Measurements from ENCODE around the gene TACSTD2. TPM values are rescaled to one million over a fixed set of nuclear protein-coding genes. Genes with fewer than 3 reads are reported as not detected.
"Not testable (repeated sequence)": the region's sequence is repeated elsewhere in the genome, so short reads cannot be mapped to it uniquely, and the experiment has no call there.

The TACSTD2 gene
- total RNA-seq, 1 donor from 2014 or later: 65.3 TPM

- not testable (repeated sequence) for DNase-seq
Measured at GRCh38 chr1:58563715-58564114, 13.3 kb downstream of the TACSTD2 start.

GRCh38 chr1:58561633-58562032, 15.4 kb downstream of the TACSTD2 start:
- DNase-seq: no peak

GRCh38 chr1:58555393-58555792, 21.7 kb downstream of the TACSTD2 start:
- DNase-seq: no peak

DNA sequence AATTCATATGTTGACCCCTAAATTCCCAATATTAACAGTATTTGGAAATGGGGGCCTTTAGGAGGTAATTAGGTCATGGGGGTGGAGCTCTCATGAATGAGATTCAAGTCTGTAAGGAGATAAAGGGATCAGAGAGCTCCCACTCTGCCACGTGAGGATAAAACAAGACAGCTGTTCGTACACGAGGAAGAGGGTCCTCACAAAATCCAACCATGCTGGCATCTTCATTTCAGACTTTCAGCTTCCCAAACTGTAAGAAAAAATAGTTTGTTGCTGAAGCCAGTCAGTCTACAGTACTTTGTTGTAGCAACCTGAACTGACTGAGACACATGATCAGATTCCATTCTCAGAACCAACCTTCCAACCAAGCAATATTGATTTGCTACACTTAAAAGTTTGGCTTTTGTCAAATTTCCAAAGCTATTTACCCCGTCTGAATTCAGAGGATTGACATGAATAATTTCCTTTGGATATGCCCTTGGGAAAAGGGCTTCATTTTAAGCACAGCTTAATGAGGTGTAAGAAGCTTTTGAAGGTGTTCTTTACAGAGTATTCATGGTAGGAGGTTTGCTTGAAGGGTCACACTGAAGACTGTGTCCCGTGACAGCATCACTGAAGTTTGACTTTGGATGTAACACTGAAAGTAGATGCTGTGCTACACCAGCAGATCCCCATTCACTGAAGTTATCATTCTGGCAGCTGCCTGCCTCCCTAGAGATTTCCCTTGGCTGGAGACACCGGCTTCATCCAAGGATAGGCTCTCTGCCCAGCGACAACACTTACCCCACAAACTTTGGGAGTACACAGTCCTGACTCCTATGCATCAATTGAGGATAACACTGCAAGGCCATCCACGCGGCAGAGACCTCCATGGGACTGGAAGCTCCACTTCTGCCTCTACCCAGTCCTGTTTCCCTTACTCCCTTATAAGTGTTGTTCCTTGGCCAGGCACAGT, 25.6 kb downstream of the TACSTD2 start:
- no peak for DNase-seq

- DNase-seq: not testable (repeated sequence)
Measured at GRCh38 chr1:58549291-58549690, 27.8 kb downstream of the TACSTD2 start.

DNA sequence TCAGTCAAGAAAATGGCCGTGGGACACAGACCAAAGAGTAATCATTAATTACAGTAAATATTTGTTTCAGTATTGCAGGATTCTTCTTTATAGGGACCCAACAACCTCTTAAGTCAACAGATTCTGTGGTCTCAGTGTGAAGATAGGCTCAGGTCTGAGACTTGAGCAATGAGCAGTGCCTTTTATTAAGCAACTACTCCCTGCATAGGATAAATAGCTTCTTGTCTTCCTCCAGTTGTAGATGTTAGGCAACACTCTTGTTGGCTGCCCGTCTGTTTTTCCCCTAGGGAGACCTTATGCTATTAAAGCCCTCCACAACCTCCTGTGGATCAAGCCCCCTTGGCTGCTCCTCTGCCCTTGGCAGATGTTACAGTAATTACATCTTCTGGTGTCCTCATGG, 28.7 kb downstream of the TACSTD2 start:
- DNase-seq: no peak

DNA sequence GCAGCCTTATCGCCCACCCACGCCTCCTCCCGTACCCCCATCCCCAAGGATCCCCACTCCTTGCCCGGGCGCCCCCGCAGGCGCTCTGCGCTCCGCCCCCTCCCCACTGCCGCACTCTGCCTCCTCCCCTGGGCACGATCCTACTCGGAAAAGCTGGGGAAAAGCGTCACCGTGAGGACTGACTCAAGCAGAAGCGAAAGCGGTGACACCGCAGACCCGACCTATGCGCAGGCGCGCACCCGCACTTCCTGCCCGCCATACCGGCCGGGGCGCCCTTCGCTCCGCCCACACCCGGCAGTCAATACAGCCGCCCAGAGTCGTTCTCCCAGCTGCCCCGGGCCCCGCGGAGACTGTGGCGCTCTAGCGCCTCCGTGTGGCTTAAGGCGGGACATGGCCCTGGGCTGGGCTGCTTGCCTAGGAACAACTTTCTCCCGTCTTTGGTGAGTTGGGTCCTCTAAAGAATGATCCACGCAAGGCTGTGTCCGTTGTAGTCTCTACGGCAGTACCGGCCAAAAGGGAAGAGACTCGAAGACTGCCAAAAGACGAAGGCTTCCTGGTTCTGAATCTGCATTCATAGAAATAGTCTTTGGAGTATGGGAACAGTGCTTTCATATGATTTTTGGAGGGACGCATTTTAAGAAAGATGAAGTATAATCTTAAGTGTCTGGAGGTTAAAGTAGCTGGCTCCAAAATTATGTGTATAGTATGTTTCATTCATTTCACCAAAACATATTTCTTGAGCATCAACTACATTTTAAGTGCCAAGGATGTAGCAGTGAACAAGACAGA, 30.3 kb downstream of the TACSTD2 start, which contains the start of gene OMA1:
Gene OMA1, minus strand, starts transcription at position 207 of the 789 bp plus-strand sequence. CDS start 7,432 bp downstream, outside the sequence.
- peak; percentile 99 for DNase-seq

DNA sequence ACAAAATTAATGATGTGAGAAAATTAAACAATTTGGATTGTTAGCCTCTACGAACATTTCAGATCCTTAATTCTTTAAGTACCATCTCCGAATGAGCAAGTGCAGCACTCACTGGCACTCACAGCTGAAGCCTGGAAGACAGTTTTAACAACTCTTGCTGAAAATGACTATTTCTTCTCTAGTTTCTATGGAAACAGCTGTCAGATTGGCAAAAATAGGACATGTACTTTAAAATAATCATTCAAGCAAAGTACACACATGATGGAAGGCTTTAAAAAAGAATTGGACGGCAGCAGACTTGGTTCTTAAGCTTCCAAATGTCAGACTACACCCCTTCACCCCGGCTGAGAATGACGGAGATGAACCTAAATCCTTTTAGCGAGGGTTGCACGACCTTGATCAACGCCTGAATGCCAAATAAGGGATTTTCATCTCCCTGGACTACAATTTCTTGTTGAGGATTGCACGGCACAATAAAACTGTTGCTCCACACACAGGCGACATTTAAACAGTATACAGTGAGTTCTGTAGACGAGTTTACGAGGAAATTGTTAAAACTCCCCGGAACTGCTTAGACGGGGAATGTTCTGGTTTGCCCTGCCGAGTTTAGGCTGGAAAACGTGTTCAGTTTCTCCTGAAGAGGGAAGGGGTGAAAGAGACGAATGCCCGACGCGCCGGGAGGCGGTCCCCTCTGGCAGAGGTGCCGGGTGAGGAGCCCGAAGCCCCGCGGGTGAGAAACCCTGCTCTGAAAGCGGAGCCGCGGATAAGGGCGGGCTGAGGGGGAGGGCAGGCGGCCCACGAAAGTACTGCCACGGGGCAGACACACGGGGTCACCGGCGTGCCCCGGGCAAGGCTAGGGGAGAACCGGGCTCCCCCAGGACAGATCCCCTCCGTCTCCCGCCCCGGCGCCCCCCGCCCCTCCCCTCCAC, 31.2 kb downstream of the TACSTD2 start:
- DNase-seq: peak; percentile 85

DNA sequence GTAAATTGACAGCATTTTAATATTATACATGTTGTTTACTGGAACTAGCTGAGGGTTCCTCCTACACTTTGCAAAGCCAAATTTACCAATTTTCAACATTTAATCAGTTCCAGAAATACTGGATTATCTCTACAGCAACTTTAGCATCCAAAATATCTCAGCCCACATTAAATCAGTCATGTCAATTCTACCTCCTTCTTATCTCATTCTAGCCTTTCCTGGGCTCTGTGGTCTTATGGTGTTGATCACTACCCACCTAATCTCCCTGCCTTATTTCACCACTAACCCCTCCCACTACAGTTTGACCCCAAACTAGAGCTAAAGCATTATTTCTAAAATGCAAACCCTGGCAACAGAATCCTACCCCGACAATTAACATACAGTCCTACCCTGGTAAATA, 33.8 kb downstream of the TACSTD2 start:
- no peak for DNase-seq

DNA sequence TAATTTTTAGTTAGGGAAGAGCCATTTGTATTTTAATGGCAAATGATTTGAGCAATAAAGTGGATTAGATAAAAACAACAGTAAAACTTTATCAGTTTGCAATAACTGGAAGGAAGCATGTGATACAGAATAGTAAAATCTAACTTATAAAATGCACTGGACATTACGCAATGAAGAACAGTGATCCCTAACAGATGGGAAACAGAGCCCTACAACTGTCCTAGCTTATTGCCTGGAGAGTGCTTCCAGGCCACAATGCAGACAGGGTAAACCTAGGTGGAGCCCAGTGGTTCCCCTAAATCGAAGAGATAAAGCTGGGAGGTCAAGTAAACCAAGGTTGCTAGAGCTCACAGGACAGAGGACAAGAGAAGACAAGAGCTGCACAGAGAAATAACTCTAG, 37.5 kb downstream of the TACSTD2 start:
- no peak for DNase-seq

- DNase-seq: peak; percentile 9
Measured at GRCh38 chr1:58538821-58539220, 38.2 kb downstream of the TACSTD2 start.

DNA sequence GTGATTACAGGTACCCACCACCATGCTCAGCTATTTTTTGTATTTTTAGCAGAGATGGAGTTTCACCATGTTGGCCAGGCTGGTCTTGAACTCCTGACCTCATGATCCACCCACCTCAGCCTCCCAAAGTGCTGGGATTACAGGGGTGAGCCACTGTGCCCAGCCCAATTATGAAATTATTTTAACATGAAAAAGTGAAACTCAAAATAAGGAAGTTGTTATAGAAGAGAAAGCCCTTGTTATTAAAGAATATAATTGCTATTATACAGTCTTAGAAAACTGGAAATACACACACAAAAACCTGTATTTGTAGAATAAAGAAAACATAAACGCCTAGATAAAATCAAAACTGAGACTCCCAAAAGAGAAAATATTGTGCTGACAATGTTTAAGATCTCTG, 45.2 kb downstream of the TACSTD2 start:
- not testable (repeated sequence) for DNase-seq

DNA sequence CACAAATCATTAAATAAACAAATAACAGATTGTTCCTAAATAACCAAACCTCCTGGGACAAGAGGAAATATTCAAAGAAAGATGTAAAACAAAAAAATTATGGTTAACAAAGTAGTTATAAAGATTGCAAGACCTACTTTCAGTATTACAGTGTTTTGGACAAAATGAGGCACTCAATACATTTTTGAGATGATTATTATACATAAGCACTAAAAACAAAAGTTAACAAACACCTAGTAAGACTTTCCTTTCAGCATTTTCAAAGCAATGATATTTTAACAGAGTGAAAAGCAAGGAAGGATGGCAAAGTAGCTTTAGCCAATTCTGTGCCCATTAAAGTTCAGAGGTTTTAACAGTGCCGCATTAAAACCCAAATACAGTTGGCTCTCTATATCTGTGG, 47.8 kb downstream of the TACSTD2 start:
- DNase-seq: no peak

DNA sequence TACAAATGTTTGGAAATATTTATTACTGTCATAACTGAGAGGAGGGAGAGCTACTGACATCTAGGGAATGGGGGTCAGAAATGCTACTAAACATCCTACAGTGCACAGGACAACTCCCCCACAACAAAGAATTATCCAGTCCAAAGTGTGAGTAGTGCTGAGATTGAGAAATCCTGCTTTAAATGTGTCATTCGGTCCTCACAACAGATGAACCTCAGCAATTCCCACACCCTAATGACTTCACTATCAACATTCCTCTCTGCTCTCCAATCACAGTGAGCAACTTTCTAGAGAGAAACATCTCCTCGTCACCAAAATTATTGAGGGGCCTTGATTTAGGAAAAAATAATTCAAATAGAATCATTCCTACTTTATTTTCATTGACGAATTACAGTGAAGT, 48.5 kb downstream of the TACSTD2 start:
- DNase-seq: no peak

Other genes starting within 250 kb of the TACSTD2 start
- 58.6 TPM for gene OMA1, start 30.5 kb downstream of the TACSTD2 start, total RNA-seq
- gene MYSM1, start 122.8 kb upstream of the TACSTD2 start, total RNA-seq: 58.1 TPM
- gene JUN, start 206.8 kb upstream of the TACSTD2 start, total RNA-seq: 227 TPM